GM23338 (cell line): Measurements from ENCODE around the gene RAB21. TPM values are rescaled to one million over a fixed set of nuclear protein-coding genes. Genes with fewer than 3 reads are reported as not detected.

Source experiments
- ATAC-seq: fragments of 200-7000 bp; cut with Tn5 transposase; 3 replicates; pipeline ENCODE4 v1.9.1; 2020
- DNase-seq: peaks from one replicate; pipeline ENCODE4 v3.0.0-alpha.2; 2015; ENCODE audit warnings: low spot score
- H2AFZ ChIP-seq: fragments of 200-600 bp; sonication (generic); 2 replicates; pipeline ENCODE4 v1.8.0; 2016; ENCODE audit warnings: antibody characterized with exemption, mild to moderate bottlenecking, moderate library complexity
- H3F3A ChIP-seq: fragments of 200-600 bp; sonication (generic); replicated peaks from 2 replicates; pipeline ENCODE4 v1.8.0; 2017; ENCODE audit warnings: antibody characterized with exemption, mixed run types, low read depth
- H3K27ac ChIP-seq: fragments of 200-600 bp; sonication (generic); 2 replicates; pipeline ENCODE4 v1.6.1; 2016; ENCODE audit warnings: low read depth
- H3K27me3 ChIP-seq: fragments of 200-600 bp; sonication (generic); 2 replicates; pipeline ENCODE4 v1.8.0; 2016; ENCODE audit warnings: mild to moderate bottlenecking, mixed run types, moderate library complexity; ENCODE audit not compliant: insufficient read depth
- H3K36me3 ChIP-seq: fragments of 200-600 bp; sonication (generic); 2 replicates; pipeline ENCODE4 v1.8.0; 2016; ENCODE audit warnings: mild to moderate bottlenecking; ENCODE audit not compliant: insufficient read depth
- H3K4me1 ChIP-seq: fragments of 200-600 bp; sonication (generic); 2 replicates; pipeline ENCODE4 v1.8.0; 2016; ENCODE audit warnings: mild to moderate bottlenecking, moderate library complexity; ENCODE audit not compliant: insufficient read depth
- H3K4me2 ChIP-seq: fragments of 200-600 bp; sonication (generic); 2 replicates; pipeline ENCODE4 v1.7.1; 2017; ENCODE audit warnings: mixed run types
- H3K4me3 ChIP-seq: fragments of 200-600 bp; sonication (generic); 2 replicates; pipeline ENCODE4 v1.6.1; 2016; ENCODE audit warnings: mixed run types
- H3K79me2 ChIP-seq: fragments of 200-600 bp; sonication (generic); replicated peaks from 2 replicates; pipeline ENCODE4 v1.8.0; 2017; ENCODE audit warnings: mild to moderate bottlenecking; ENCODE audit not compliant: insufficient read depth
- H3K9me2 ChIP-seq: fragments of 200-600 bp; sonication (generic); 2 replicates; pipeline ENCODE4 v1.8.0; 2017; ENCODE audit not compliant: insufficient read depth
- H4K20me1 ChIP-seq: fragments of 200-600 bp; sonication (generic); replicated peaks from 2 replicates; pipeline ENCODE4 v1.8.0; 2017; ENCODE audit warnings: mild to moderate bottlenecking; ENCODE audit not compliant: insufficient read depth
- H3K27ac Mint-ChIP-seq: 2 replicates; pipeline ENCODE4 v1.8.0; 2020; ENCODE audit warnings: inconsistent platforms, mild to moderate bottlenecking, moderate library complexity, mixed read lengths
- H3K27me3 Mint-ChIP-seq: 3 replicates; pipeline ENCODE4 v1.8.0; 2022; ENCODE audit warnings: low read depth, mild to moderate bottlenecking, moderate library complexity, mixed read lengths, inconsistent platforms; ENCODE audit not compliant: insufficient read depth, poor library complexity
- H3K36me3 Mint-ChIP-seq: 3 replicates; pipeline ENCODE4 v1.8.0; 2021; ENCODE audit warnings: low read depth, mild to moderate bottlenecking, inconsistent platforms, moderate library complexity, mixed read lengths
- H3K4me1 Mint-ChIP-seq: 3 replicates; pipeline ENCODE4 v1.8.0; 2020; ENCODE audit warnings: mild to moderate bottlenecking, inconsistent platforms, mixed read lengths
- H3K4me3 Mint-ChIP-seq: 3 replicates; pipeline ENCODE4 v1.8.0; 2021; ENCODE audit warnings: moderate library complexity, mild to moderate bottlenecking, inconsistent platforms, mixed read lengths
- H3K9me3 Mint-ChIP-seq: 3 replicates; pipeline ENCODE4 v1.8.0; 2020; ENCODE audit warnings: moderate library complexity, mild to moderate bottlenecking, inconsistent platforms, mixed read lengths
- CTCF ChIP-seq, 2 experiments: fragments of 200-600 bp in 1 of 2; sonication (generic) in 1 of 2; conservative IDR thresholded peaks; 2 replicates each; pipeline versions ENCODE4 v1.5.1 to v1.6.1; 2016 to 2017; ENCODE audit warnings: antibody characterized with exemption in 2 of 2, low read depth in 2 of 2, mild to moderate bottlenecking in 2 of 2, moderate library complexity in 1 of 2
- JUNB ChIP-seq: IDR thresholded peaks from one replicate; pipeline ENCODE4 v1.6.1; 2016; ENCODE audit warnings: antibody characterized with exemption; ENCODE audit not compliant: unreplicated experiment
- ZNF114 ChIP-seq: fragments of 250-450 bp; sonication (Bioruptor Pico); IDR thresholded peaks from 2 replicates; pipeline ENCODE4 v1.5.0; 2020; ENCODE audit warnings: mild to moderate bottlenecking, moderate library complexity
- ZNF462 ChIP-seq: fragments of 250-450 bp; sonication (Bioruptor Pico); IDR thresholded peaks from 2 replicates; pipeline ENCODE4 v1.5.0; 2020; ENCODE audit warnings: mild to moderate bottlenecking, moderate library complexity
- polyA plus RNA-seq: library from polyadenylated mRNA; unstranded; fragments of >200 nt; fragmentation: Nextera tagmentation; extraction: Ambion mirVana; gene quantifications from 2 replicates; pipeline ENCODE4 v1.2.1, GENCODE V29; 2016
- total RNA-seq: library from RNA; depleted of rRNA; stranded (reverse); fragments of >200 nt; shearing (Covaris generic); gene quantifications from 2 replicates; pipeline ENCODE4 v1.2.3, GENCODE V29; 2014

The RAB21 gene
- total and polyA plus RNA-seq, 2 experiments from 2014 or later: 9.8 to 27.2 TPM

GRCh38 chr12:71744522-71745300 lies 10.0 kb upstream of the RAB21 start (continued):
- TF ChIP-seq ZNF462 (no peak), ZNF114 (CRISPR knock-in tag) (no peak), JUNB (no peak)

- Histone ChIP-seq H3F3A (no peaks in the 10 kb centered on the region), H2AFZ (no peak overlapping the region), H3K4me2 (no peak overlapping the region), H3K4me1 (peaks cover 29% of the 10 kb centered on the region), H3K36me3 (no peaks in the 10 kb centered on the region), H3K9me2 (no peaks in the 10 kb centered on the region), H4K20me1 (no peaks in the 10 kb centered on the region), H3K27me3 (no peaks in the 10 kb centered on the region), H3K4me3 (no peak overlapping the region), H3K27ac (no peak overlapping the region), H3K79me2 (no peaks in the 10 kb centered on the region)
- no peaks in the 10 kb centered on the region for H3K36me3 Mint-ChIP-seq
- no peak overlapping the region for H3K27ac Mint-ChIP-seq
- TF ChIP-seq JUNB: no peak
- peak; percentile 89 to 91 for TF ChIP-seq CTCF (conservative IDR thresholded peaks at IDR 0.05; ENCODE audit: low read depth in 2 of 2)
- H3K27me3 Mint-ChIP-seq: no peaks in the 10 kb centered on the region
- peak; percentile 79 for DNase-seq
- no peak overlapping the region for H3K4me3 Mint-ChIP-seq
- H3K9me3 Mint-ChIP-seq: no peaks in the 10 kb centered on the region
- peaks cover 22% of the 10 kb centered on the region for H3K4me1 Mint-ChIP-seq
- peak; percentile 89 for ATAC-seq
These were observed 7.6 kb upstream of the RAB21 start for GRCh38 chr12:71746974-71747611.
